Right lobe of liver (tissue), 4 donors: ENCODE data around the gene KIFC1.

Experiments used
- CTCF ChIP-seq, 4 donors: fragments of 200-600 bp in 3 of 4; fragments of 450-650 bp in 1 of 4; IDR thresholded peaks; one replicate each; pipeline versions ENCODE4 v1.5.1 to v1.8.0; 2016 to 2022; ENCODE audit warnings: antibody characterized with exemption in 4 of 4, mild to moderate bottlenecking in 2 of 4
- POLR2A ChIP-seq: fragments of 450-650 bp; IDR thresholded peaks from one replicate; pipeline ENCODE4 v1.6.1; 2017; ENCODE audit warnings: antibody characterized with exemption, mild to moderate bottlenecking
- donor health status: DM: no; HTN: no; CAD: no.
- donor health status: DM: no; HTN: no; CAD: no.
- donor health status: DM: no; HTN: yes; CAD: no.

GRCh38 chr6:33390173-33390572 lies 1.4 kb upstream of the KIFC1 start:
- no peak for TF ChIP-seq CTCF (IDR thresholded peaks at IDR 0.05)
- TF ChIP-seq POLR2A, result no peak
